NAMALWA (cell line): ENCODE measurements around the gene EPHB4.
"Not testable (repeated sequence)": the region's sequence is repeated elsewhere in the genome, so short reads cannot be mapped to it uniquely, and the experiment has no call there.

ENCODE experiments used
- DNase-seq: peaks from one replicate; pipeline ENCODE4 v3.0.0-alpha.2; 2015; ENCODE audit warnings: low spot score

The EPHB4 gene

DNA sequence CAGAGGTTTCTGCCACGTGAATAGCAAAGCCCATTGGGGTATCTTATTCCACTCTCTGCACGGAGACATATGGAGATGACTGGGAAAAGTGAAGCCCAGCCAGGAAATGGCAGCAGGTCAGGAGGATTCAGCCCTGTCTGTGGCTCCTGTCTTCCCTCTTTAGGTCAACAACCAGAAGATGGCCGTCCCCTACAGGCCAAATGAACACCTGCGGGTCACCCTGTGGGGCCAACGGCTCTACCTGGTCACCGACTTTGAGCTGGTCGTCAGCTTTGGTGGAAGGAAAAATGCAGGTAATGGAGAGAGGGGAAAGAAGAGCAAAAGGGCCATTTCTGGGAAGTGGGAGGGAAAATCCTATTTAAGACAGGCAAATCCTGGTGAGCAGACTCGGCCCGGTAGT lies 38.3 kb downstream of the EPHB4 start:
- DNase-seq = no peak

DNA sequence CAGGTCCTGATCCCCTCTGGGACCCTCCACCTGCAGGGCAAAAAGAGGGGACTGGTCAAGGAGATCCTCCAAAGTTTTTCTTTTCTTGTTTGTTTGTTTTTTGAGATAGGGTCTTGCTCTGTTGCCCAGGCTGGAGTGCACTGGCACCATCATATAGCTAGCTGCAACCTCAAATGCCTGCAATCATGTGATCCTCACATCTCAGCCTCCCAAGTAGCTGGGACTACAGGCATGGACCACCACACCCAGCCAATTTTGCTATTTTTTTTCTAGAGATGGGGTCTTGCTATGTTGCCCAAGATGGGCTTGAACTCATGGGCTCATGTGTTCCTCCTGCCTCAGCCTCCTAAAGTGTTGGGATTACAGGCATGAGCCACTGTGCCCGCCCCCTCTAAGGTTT lies 41.0 kb downstream of the EPHB4 start:
- no peak for DNase-seq

DNA sequence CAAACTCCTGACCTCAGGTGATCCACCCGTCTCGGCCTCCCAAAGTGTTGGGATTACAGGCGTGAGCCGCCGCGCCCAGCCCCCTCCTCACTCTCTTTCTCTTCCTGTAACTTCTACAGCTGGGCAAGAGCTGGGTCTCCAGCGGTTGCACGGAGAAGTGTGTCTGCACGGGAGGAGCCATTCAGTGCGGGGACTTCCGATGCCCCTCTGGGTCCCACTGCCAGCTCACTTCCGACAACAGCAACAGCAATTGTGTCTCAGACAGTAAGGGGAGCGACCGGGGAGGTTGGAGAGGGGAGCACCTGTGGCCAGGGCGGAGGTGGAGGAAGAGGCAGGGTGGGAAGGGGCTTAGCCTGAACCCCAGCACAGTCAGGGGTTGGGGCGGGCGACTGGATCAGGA lies 41.4 kb downstream of the EPHB4 start:
- DNase-seq = no peak

DNA sequence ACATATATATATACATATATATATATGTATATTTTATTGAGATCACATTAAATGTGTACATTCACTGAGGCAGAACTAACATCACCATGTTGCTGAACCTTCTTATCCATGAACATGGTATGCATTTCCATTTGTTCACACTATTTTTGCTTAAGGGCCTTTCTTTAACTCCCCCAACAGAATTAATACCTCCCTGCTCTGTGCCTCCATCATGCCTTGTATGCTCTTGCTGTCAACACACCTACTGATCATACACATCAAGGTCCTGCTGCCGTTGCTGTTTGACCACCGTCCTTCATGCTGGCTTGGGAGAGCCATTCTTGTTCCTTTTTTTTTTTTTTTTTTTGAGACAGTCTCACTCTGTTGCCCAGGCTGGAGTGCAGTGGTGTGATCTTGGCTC lies 43.5 kb downstream of the EPHB4 start:
- DNase-seq = no peak

DNA sequence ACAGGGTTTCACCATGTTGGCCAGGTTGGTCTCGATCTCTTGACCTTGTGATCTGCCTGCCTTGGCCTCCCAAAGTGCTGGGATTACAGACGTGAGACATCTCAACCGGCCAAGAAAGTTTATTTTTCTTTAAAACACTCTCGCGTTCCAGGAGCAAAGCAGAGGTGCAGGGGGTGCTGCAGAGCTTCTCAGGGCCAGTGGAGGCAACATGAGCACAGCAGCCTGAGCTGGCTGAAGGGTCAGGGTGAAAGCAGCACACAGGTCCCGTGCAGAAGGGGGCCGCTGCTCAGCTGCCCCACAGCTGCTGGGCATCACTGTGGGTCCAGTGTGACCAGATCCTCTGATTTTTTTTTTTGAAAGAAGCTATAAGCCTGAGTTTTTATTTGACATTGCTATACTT lies 46.1 kb downstream of the EPHB4 start:
- DNase-seq = peak; percentile 26

DNA sequence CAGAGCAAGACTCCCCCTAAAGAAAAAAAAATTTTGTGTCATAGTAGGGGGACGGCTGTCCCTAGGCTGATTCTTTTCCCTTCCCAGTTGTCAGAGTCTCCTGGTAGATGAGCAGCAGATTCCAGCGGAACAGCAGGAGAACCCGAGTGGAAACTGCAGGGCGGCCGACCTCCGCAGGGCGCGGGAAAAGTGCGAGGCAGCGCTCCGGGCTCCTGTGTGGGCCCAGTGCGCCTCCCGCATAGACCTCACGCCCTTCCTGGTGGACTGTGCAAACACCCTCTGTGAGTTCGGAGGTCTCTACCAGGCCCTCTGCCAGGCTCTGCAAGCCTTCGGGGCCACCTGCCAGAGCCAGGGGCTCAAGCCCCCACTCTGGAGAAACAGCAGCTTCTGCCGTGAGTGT lies 48.0 kb downstream of the EPHB4 start:
- DNase-seq = no peak

DNA sequence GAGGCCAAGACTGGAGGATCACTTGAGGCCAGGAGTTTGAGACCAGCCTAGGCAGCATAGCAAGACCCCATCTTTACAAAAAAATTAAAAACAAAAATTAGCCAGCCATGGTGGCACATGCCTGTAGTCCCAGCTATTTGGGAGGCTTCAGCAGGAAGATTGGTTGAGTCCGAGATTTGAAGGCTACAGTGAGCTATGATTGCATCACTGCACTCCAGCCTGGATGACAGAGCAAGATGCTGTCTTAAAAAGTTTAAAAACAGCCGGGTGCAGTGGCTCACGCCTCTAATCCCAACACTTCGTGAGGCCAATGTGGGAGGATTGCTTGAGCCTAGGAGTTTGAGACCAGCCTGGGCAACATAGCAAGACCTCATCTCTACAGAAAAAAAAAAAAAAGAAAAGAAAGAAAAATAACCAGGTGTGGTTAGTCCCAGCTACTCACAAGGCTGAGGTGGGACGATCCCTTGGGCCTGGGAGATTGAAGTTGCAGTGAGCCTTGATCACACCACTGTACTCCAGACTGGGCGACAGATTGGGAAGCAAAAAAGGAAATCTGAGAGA lies 49.2 kb downstream of the EPHB4 start:
- DNase-seq = no peak

DNA sequence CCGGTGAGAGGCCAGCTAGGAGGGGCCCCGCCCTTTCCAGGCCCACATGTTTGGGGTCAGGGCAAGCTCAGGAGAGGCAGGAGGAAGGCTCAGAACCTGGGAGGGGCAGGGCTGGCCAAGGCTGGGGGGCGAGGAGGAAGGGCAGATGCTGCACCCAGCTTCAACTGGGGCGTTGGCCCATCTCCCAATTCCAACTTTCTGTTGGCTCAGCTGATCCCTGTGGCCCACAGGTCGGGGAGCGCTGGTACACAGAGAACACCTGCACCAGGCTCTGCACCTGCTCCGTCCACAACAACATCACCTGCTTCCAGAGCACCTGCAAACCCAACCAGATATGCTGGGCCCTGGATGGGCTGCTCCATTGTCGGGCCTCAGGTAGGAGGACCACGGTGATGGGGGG lies 53.8 kb downstream of the EPHB4 start:
- DNase-seq = no peak

DNA sequence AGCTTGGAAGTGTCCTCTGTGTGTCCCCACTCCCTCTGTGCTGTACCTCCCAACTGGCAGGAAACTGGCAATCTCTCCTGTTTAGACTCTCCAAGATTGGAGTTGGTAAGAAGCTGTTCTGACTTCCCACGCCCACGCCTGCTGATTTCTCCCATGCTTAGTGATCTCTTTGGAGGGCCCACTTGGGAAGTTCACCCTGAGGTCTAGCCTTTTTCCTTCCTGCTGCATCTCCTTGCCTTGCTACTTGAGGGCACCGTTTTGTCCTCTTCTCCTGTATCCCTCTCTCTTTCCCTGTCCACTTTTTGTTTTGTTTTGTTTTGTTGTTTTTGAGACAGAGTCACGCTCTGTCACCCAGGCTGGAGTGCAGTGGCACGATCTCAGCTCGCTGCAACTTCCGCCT lies 58.5 kb downstream of the EPHB4 start:
- DNase-seq = no peak

DNA sequence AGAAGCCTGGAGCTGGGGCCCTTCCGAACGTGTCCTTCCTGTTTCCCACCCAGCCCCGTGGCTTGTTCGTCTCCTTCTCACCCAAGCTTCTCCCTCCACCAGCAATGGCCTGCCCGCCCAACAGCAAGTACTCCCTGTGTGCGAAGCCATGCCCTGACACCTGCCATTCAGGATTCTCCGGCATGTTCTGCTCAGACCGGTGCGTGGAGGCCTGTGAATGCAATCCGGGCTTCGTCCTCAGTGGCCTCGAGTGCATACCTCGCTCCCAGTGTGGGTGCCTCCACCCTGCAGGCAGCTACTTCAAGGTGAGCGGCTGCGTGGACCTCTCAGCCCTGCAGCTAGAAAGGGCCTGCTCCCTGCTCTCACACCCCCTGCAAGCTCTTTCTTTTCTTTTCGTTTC lies 62.1 kb downstream of the EPHB4 start:
- no peak for DNase-seq

DNA sequence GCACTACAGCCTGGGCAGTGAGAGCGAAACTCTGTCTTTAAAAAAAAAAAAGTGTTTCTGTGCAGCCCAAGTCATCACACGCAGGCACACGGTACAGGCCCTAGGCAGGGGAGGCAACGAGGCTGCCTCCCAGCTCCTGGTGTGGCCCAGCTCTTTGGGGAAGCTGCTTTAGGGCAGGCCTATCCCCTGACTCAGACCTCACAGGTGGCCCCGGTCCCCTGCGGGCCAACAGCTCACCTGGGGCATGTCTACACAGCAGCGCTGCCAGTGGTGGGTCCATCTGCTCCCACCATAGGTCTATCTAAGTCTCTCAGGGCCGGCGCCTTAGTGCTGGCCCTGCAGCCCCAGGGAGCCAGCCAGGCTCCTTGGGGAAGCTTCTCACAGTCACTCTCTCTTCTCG lies 62.5 kb downstream of the EPHB4 start:
- no peak for DNase-seq

DNA sequence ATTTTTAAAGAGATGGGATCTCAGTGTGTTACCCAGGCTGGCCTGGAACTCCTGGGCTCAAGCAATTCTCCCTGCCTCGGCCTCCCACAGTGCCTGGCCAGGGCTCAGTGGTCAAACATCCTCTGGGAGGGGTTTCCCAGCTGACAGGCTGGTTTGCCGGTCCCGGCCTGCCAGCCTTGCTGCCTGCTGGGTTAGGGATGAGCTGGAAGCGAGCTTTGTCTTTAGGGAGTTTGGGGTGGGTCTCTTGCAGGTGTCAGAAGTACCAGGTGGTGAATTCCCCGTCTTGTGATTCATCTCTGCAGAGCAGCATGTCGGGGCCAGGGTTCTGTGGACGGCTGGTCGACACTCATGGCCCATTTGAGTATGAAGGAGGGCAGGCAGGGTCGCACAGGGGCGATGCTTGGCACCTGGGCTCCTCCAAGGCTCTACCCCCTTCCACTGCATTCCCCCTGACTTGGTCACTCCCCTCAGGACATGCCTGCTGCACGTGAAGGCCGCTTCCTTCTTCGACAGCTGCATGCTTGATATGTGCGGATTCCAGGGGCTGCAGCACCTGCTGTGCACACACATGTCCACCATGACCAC lies 63.7 kb downstream of the EPHB4 start:
- no peak for DNase-seq

DNA sequence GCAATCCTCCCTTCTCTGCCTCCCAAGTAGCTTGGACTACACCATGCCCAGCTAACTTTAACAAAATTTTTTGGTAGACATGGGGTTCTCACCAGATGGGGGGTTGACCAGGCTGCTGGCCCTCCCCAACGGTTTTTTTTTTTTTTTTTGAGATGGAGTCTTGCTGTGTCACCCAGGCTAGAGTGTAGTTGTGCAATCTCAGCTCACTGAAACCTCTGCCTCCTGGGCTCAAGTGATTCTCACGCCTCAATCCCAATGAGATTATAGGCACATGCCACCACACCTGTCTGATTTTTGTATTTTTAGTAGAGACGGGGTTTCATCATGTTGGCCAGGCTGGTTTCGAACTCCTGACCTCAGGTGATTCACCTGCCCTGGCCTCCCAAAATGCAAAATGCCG lies 64.5 kb downstream of the EPHB4 start:
- not testable (repeated sequence) for DNase-seq

DNA sequence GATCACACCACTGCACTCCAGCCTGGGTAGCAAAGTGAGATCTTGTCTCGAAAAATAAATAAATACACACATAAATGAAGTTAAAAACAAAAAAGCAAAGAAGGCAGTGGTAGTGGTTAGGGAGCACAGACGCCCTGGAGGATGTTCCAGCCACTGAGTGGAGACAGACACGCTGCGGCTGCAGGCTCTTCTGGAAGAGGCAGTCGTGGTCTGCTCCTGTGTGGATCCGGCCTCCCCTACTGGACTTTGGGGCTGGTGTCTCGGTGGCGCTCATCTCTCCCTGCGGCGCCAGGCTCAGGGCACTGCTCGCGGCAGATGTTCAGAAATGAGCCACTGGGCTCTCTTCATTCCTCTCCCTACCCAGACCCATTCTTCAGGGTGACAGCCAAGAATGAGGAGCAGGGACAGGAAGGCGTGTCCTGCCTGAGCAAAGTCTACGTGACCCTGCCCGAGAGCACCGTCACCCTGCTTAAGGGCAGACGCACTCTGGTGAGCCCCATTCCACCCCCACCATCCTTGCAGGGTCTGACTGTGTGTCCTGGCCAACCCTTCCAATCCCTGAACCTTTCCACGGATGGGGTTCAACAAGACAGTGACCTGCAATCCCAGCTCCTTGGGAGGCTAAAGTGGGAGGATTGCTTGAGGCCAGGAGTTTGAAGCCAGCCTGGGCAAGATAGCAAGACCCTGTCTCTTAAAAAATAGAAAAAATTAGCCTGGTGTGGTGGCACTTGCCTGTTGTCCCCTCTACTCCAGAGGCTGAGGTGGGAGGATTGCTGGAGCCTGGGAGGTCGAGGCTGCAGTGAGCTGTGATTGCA lies 67.8 kb downstream of the EPHB4 start:
- no peak for DNase-seq

DNA sequence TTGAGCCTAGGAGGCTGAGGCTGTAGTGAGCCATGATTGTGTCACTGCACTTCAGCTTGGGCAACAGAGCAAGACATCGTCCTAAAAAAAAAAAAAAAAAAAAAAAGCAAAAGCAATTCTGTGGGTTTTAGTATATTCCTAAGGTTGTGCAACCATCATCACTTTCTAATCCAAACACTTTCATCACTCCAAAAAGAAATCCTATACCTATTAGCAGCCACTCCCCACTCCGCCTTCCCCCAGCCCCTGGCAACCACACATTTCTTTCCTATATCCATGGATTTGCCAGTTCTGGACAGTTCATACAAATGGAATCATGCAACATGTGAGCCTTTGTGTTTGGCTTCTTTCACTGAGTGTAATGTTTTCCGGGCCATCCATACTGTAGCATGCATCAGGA lies 73.6 kb downstream of the EPHB4 start:
- no peak for DNase-seq

DNA sequence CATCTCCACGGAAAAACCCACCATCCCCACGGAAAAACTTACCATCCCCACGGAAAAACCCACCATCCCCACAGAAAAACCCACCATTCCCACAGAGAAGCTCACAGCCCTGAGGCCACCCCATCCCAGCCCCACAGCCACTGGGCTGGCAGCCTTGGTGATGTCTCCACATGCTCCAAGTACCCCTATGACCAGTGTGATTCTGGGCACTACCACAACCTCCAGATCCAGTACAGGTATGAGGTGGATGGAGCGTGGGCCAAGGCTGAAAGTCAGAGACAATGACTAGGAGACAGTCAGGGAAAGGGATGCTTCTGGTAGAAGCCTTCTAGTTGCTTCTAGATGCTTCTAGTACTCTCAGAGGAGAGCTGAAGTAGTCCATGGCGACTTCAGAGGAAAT lies 74.3 kb downstream of the EPHB4 start:
- DNase-seq = no peak
